Body of pancreas (tissue), 4 donors: ENCODE results near the gene PLEKHD1.

Source experiments
- POLR2A ChIP-seq, 3 donors: fragments of 450-650 bp; IDR thresholded peaks; one replicate each; pipeline ENCODE4 v1.6.1; 2016; ENCODE audit warnings: antibody characterized with exemption in 3 of 3, mild to moderate bottlenecking in 2 of 3
- TF ChIP-seq, protein P1 (sequence below), 7 experiments: fragments of 450-650 bp in 4 of 7; fragments of 200-600 bp in 3 of 7; sonication (generic) in 3 of 7; IDR thresholded peaks; one replicate each; pipeline ENCODE4 v1.5.1; 2016 to 2019; ENCODE audit warnings: antibody characterized with exemption in 7 of 7

DNA sequence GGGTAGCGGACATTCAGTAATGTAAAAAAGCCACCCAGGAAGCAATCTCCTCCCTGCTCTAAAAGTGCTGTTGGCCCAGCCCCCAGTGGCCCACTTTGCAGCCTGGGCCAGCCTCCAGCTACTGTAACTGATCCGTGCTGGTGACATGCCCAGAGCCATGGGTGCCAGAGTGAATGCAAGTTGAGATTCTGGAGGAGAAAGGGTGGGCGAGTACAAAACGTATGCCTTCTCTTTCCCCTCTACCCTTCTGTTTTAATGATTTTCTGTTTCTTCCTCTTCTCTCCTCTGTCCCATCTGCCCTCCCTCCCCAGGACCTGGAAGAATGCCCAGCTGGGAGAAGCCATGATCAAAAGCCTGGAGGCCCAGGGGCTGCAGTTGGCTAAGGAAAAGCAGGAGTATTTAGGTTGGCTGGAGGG lies 16.9 kb downstream of the PLEKHD1 start:
- TF ChIP-seq, protein P1, sequence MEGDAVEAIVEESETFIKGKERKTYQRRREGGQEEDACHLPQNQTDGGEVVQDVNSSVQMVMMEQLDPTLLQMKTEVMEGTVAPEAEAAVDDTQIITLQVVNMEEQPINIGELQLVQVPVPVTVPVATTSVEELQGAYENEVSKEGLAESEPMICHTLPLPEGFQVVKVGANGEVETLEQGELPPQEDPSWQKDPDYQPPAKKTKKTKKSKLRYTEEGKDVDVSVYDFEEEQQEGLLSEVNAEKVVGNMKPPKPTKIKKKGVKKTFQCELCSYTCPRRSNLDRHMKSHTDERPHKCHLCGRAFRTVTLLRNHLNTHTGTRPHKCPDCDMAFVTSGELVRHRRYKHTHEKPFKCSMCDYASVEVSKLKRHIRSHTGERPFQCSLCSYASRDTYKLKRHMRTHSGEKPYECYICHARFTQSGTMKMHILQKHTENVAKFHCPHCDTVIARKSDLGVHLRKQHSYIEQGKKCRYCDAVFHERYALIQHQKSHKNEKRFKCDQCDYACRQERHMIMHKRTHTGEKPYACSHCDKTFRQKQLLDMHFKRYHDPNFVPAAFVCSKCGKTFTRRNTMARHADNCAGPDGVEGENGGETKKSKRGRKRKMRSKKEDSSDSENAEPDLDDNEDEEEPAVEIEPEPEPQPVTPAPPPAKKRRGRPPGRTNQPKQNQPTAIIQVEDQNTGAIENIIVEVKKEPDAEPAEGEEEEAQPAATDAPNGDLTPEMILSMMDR (IDR thresholded peaks at IDR 0.05): no peak
- no peak for TF ChIP-seq POLR2A (IDR thresholded peaks at IDR 0.05)
